GM18868 (cell line): Measurements from ENCODE around the gene CREB5.
"Not testable (repeated sequence)": the region's sequence is repeated elsewhere in the genome, so short reads cannot be mapped to it uniquely, and the experiment has no call there.

Experiments used
- ATAC-seq: cut with Tn5 transposase; IDR thresholded peaks from one replicate; pipeline ENCODE4 v1.9.1; 2021; ENCODE audit warnings: mild to moderate bottlenecking, moderate library complexity; ENCODE audit not compliant: unreplicated experiment

CREB5 gene

GRCh38 chr7:28411876-28412662, at the start of gene CREB5:
Gene CREB5 (plus strand): TSS chr7:28412518. CDS start chr7:28412915, 397 bp downstream.
- ATAC-seq = no peak

DNA sequence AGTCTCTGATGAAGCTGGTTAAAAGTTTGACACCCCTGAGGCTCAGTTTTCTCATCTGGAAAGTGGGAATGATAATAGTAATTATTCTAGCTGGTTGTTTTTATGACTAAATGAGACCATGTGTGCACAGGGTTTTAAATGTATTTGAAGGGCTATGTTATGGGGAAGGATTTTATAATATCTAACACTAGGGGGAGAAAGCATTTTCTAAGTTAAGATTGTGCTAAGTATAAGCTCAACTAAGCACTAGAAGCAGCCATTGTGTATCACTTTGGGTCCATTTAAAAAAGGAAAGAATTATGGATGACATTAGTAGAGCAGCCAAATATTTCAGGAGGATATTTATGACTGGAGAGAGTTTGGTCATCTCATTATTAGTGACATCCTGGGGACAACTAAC, 49.5 kb upstream of the CREB5 start:
- ATAC-seq = no peak

GRCh38 chr7:28364082-28364481, 48.2 kb upstream of the CREB5 start:
- ATAC-seq = no peak

DNA sequence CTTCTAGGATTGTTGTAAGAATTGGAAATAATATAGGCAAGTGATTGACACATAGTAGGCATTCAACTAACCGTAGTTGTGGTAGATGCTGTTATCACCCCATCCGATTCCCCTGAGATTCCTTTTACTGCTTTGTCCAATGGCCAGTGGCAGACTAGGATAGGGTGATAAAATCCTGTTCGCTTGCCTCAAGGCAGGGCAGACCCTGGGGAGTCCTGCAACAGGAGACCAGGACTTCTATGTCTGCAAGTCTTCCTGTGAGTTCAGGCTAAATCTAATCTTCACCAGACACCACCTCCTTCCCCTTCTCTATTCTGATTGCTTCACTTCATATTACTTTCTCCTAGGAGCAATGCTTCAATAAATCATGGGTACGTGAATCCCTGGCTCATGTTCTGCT, 42.8 kb upstream of the CREB5 start:
- no peak for ATAC-seq

- no peak for ATAC-seq
Observed at GRCh38 chr7:28371846-28372245, 40.5 kb upstream of the CREB5 start.

DNA sequence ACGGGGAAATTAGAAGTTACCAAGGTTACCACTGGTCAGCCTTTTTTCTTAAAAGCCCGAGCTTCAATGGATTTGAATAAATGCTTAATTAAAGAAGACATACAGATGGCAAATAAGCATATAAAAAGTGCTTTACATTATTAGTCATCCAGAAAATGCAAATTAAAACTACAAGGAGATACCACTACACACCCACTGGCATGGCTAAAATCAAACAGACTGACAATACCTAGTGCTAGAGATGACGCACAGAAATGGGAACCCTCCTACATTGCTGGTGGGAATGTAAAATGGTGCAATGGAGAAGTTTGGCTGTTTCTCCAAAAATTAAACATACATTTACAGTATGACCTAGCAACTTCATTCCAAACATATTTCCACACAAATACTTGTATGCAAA, 38.3 kb upstream of the CREB5 start:
- ATAC-seq = no peak

GRCh38 chr7:28375729-28376128, 36.6 kb upstream of the CREB5 start:
- ATAC-seq = no peak

DNA sequence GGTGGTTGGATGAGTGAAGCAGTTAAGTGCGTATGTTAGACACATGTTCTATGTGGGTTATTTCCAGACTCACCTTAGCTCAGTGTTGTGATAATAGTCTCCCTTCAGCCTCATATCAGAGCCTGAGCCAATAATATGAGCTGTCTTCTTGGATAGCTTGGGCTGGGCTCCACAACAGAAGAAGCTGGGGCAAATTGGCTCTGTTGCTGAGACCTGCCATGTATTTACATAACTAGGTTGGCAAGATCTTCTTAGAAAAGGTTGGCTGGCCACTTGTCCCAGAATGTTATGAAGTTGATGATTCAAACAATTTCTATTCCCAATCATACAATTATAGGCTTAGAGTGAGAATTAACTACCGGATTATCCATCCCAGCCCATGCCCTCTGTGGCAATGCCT, 35.7 kb upstream of the CREB5 start:
- ATAC-seq = no peak

GRCh38 chr7:28378574-28379149, 33.7 kb upstream of the CREB5 start:
- no peak for ATAC-seq

GRCh38 chr7:28381466-28381865, 30.9 kb upstream of the CREB5 start:
- ATAC-seq = no peak

- ATAC-seq = no peak
Observed at GRCh38 chr7:28382144-28382543, 30.2 kb upstream of the CREB5 start.

GRCh38 chr7:28383975-28384374, 28.3 kb upstream of the CREB5 start:
- no peak for ATAC-seq

- ATAC-seq = no peak
Observed at GRCh38 chr7:28389504-28390395, 22.6 kb upstream of the CREB5 start.

- ATAC-seq = no peak
Observed at GRCh38 chr7:28390426-28390825, 21.9 kb upstream of the CREB5 start.

DNA sequence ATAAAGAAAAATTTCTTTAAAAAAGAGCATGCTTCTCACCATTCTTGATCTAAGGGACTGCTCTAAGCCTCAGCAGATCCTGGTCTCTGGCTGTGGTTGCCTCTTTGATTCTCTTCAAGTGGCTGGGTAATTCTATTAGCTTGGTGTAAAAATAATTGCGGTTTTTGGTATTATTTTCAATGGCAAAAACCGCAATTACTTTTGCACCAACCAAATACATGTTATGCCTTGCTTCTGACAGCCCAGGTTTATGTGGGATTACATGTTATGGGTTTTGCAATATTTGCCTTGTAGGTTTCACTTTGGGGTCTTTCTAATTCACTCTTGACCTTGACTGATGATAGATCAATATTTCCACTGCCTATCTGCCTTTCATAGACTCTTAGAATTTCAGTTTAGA, 20.0 kb upstream of the CREB5 start:
- no peak for ATAC-seq

GRCh38 chr7:28395404-28395803, 16.9 kb upstream of the CREB5 start:
- no peak for ATAC-seq

GRCh38 chr7:28395831-28396230, 16.5 kb upstream of the CREB5 start:
- ATAC-seq = no peak

DNA sequence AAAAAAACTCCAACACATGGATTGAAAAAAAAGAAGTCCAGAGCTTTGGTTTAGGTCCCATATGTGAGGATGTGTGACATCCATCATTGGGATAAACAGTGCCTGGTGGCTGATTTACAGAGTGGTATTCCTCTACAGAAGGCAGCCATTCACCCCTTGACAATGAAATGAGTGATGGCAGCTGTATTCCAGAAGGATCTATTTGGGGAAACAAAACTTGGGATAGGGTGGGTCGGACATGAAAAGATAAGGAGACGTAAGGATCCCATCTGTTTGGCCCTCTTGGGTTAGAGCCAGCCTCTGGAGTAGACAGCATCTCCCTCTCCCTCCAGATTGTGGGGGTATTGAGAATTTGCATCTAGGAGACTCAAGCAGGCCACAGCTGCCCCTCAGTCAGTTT, 15.2 kb upstream of the CREB5 start:
- no peak for ATAC-seq

DNA sequence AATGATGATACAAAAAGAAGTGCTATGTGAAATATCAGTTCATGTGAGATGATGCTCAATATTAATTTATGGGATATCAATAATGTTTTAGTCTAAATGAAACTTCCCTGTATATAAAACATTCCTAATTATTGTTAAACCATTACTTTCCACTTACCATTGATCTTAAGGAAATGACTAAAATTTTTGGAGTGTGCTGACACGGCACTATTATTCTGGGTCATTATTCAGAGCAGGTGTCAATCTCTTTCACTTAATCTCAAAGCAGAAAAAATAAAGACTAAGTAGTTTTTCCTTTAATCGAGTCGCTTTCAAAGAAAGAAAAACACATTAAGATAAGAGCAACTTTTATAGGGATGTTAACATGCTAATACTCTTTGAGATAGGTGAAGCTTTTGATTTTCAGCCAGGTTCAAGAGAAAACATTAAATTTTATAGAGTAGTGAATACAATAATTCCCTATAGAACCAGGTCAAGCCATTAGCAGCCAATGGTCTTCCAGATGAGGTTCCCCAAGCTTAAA, 11.4 kb upstream of the CREB5 start:
- ATAC-seq = no peak

- ATAC-seq = not testable (repeated sequence)
Observed at GRCh38 chr7:28401567-28401966, 10.8 kb upstream of the CREB5 start.

- ATAC-seq = no peak
Observed at GRCh38 chr7:28405662-28406061, 6.7 kb upstream of the CREB5 start.
